SH-SY5Y (cell line): Measurements from ENCODE around the gene ZBTB7C.

Experiments used
- GATA2 ChIP-seq: IDR thresholded peaks from 2 replicates; pipeline ENCODE4 v1.6.1; 2011; ENCODE audit warnings: mild to moderate bottlenecking, low read depth, low read length
- GATA3 ChIP-seq: IDR thresholded peaks from 2 replicates; pipeline ENCODE4 v1.6.1; 2011; ENCODE audit warnings: low read depth, mild to moderate bottlenecking, low read length, moderate library complexity

The ZBTB7C gene

GRCh38 chr18:48050176-48050575, 359.0 kb downstream of the ZBTB7C start:
- TF ChIP-seq GATA2 (no peak), GATA3 (no peak)

- TF ChIP-seq GATA2 (no peak), GATA3 (no peak)
Observed at GRCh38 chr18:48049757-48050156, 359.4 kb downstream of the ZBTB7C start.

GRCh38 chr18:48048251-48048650, 360.9 kb downstream of the ZBTB7C start:
- TF ChIP-seq GATA3, result no peak
- no peak for TF ChIP-seq GATA2

- TF ChIP-seq GATA2 (no peak), GATA3 (no peak)
Observed at GRCh38 chr18:48046843-48047242, 362.3 kb downstream of the ZBTB7C start.

GRCh38 chr18:48045744-48046143, 363.4 kb downstream of the ZBTB7C start:
- TF ChIP-seq GATA2 (no peak), GATA3 (no peak)

GRCh38 chr18:48044944-48045343, 364.2 kb downstream of the ZBTB7C start:
- TF ChIP-seq GATA3, result no peak
- no peak for TF ChIP-seq GATA2

- TF ChIP-seq GATA3 (no peak), GATA2 (no peak)
Observed at GRCh38 chr18:48043166-48043565, 366.0 kb downstream of the ZBTB7C start.

- no peak for TF ChIP-seq GATA3
- TF ChIP-seq GATA2, result no peak
Observed at GRCh38 chr18:48042431-48042830, 366.8 kb downstream of the ZBTB7C start.

GRCh38 chr18:48040457-48041110, 368.6 kb downstream of the ZBTB7C start:
- TF ChIP-seq GATA3, result no peak
- TF ChIP-seq GATA2, result no peak

- TF ChIP-seq GATA3, result no peak
- TF ChIP-seq GATA2, result no peak
Observed at GRCh38 chr18:48039769-48040215, 369.4 kb downstream of the ZBTB7C start.

GRCh38 chr18:48038636-48039035, 370.5 kb downstream of the ZBTB7C start:
- TF ChIP-seq GATA3 (no peak), GATA2 (no peak)

- TF ChIP-seq GATA2 (no peak), GATA3 (no peak)
Observed at GRCh38 chr18:48037481-48038271, 371.5 kb downstream of the ZBTB7C start.

GRCh38 chr18:48036641-48037421, 372.4 kb downstream of the ZBTB7C start:
- TF ChIP-seq GATA3, result no peak
- TF ChIP-seq GATA2, result no peak

- TF ChIP-seq GATA3 (no peak), GATA2 (no peak)
Observed at GRCh38 chr18:48036226-48036625, 373.0 kb downstream of the ZBTB7C start.
